ENCODE data around the gene PHC2. TPM values are rescaled to one million over a fixed set of nuclear protein-coding genes. Genes with fewer than 3 reads are reported as not detected.

The PHC2 gene
- total and polyA plus RNA-seq, 9 of the 15 experiments (the other 6 are each of a cell fraction or from before 2014, with no cell fraction given): 3.1 to 67.6 (median 34.6) TPM

GRCh38 chr1:33472269-33472980, 41.5 kb upstream of the PHC2 start, which contains the start of gene ZSCAN20 (continued):
- TF ChIP-seq PCBP1 (IDR thresholded peaks at IDR 0.05; ENCODE audit: low read depth, low read length, poor library complexity, severe bottlenecking) (peak; percentile 86), SRSF7 (optimal IDR thresholded peaks at IDR 0.05; ENCODE audit: low read depth, low read length) (no peak), HNRNPUL1 (IDR thresholded peaks at IDR 0.05; ENCODE audit: low read length) (no peak), ZNF24 (IDR thresholded peaks at IDR 0.05) (no peak), TFAP4 (CRISPR knock-in tag; IDR thresholded peaks at IDR 0.05; ENCODE audit: borderline replicate concordance) (peak; percentile 77; the same call in 1 of the 2 replicates), PHB2 (IDR thresholded peaks at IDR 0.05; ENCODE audit: low read depth) (no peak), ZBTB26 (CRISPR knock-in tag; IDR thresholded peaks at IDR 0.05) (peak; percentile 49; the same call in 1 of the 2 replicates), SP2 (IDR thresholded peaks at IDR 0.05; ENCODE audit: extremely low read depth, low read depth, low read length, poor library complexity, severe bottlenecking) (peak; percentile 86), ZNF431 (CRISPR knock-in tag; IDR thresholded peaks at IDR 0.05) (no peak), KLF16 (IDR thresholded peaks at IDR 0.05) (no peak), ASH1L (IDR thresholded peaks at IDR 0.05; ENCODE audit: borderline replicate concordance, low read depth, partially characterized antibody) (peak; percentile 94), ZNF140 (CRISPR knock-in tag; IDR thresholded peaks at IDR 0.05) (no peak), MEIS2 (IDR thresholded peaks at IDR 0.05; ENCODE audit: partially characterized antibody) (peak; percentile 39), ZC3H4 (CRISPR knock-in tag; IDR thresholded peaks at IDR 0.05; ENCODE audit: borderline replicate concordance) (no peak), TAF15 (IDR thresholded peaks at IDR 0.05; ENCODE audit: low read depth, low read length) (no peak), ETV5 (CRISPR knock-in tag; IDR thresholded peaks at IDR 0.05; ENCODE audit: low read depth) (no peak), ZNF764 (CRISPR knock-in tag; IDR thresholded peaks at IDR 0.05; ENCODE audit: low read depth) (no peak), KDM5B (IDR thresholded peaks at IDR 0.05; ENCODE audit: insufficient replicate concordance, low read depth, low read length) (no peak), PHB (CRISPR knock-in tag; IDR thresholded peaks at IDR 0.05) (no peak), ZFP1 (CRISPR knock-in tag; IDR thresholded peaks at IDR 0.05) (no peak), TAF1 (IDR thresholded peaks at IDR 0.05; ENCODE audit: control insufficient read depth, extremely low read depth, insufficient read depth, low read length, severe bottlenecking) (peak; percentile 35), BCOR (IDR thresholded peaks at IDR 0.05) (no peak), MLX (CRISPR knock-in tag; conservative IDR thresholded peaks at IDR 0.05) (no peak), BACH1 (tag; IDR thresholded peaks at IDR 0.05) (no peak), PATZ1 (CRISPR knock-in tag; IDR thresholded peaks at IDR 0.05; ENCODE audit: borderline replicate concordance) (no peak)

Data from K562 (cell line).